ENCODE data around the gene ZDHHC24.

ZDHHC24 gene

DNA sequence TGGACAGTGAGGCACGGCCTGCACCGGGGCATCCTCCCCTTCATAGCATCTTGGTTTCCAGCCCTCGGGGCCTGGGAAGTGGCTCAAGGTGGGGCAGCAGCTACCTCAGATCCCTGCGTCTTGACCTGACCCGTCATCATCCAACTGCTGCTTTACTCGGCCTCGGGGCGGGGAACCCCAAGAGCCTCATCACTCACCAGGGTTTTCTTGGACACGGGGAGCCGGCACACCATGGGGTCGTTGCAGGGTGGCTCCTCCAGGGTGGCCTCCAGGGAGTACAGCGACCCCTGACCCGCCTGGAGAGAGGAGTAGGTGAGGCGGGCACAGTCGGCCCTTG lies 21.9 kb upstream of the ZDHHC24 start:
- intact Hi-C loops (cut with DNase I) = no loop called here
- DNase-seq = no peak

DNA sequence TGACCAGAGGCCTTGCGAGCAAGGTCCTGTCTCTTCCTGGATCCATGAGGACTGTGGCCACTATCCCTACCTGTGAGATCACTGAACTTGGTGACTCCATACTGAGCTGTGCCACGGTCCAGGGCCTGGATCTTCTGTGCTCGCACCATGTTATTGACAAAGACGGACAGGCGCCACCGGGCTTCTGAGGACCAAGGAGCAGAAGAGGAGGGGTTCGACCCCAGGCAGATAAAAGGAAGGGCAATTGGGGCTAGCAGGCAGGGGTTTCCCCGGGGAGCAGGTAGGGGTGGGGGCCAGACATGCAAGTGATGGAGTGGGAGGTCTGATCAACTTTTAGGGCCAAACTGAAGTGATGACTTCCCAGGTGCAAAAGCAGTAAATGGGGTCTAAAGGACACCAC lies 20.4 kb upstream of the ZDHHC24 start:
- intact Hi-C loops (cut with DNase I) = no loop called here

DNA sequence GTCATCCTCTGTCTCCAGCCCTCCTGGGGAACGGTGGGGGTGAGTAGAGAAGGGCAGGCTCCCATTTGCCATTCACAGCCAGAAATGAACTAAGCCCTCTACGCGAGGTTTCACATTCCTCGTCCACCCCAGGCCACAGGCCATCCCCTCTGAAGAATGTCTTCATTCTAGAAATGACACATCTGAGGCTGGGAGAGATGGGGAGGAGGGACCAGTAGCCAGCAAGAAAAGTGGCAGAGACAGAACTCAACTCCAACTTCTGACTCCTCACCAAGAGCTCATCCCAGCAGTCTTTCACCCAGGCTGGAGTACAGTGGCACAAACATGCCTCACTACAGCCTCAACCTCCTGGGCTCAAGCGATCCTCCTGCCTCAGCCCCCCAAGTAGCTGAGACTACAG lies 19.1 kb upstream of the ZDHHC24 start:
- intact Hi-C loops (cut with DNase I) = no loop called here
- no peak for DNase-seq

More for the DNA sequence above, 20.4 kb upstream of the ZDHHC24 start:
- DNase-seq = no peak

DNA sequence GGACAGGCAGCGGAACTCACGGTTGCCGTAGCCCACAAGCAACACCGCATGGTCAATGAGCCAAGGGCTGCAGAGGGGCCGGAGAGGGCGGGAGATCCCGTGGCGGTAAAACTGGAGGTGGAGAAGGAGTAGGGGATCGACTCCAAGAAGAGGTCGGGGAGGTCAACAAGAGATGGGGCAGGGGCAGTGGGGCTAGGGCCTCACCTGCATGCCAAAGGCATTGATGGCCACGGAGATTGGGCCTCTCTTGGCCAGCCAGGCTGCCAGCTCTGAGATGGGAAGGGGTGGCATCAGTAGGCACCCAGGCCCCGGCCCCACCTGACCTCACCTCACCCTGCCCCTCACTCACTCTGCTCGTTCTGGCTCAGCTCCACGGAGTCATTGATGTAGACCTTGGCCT lies 18.7 kb upstream of the ZDHHC24 start:
- intact Hi-C loops (cut with DNase I) = no loop called here
- DNase-seq = no peak

DNA sequence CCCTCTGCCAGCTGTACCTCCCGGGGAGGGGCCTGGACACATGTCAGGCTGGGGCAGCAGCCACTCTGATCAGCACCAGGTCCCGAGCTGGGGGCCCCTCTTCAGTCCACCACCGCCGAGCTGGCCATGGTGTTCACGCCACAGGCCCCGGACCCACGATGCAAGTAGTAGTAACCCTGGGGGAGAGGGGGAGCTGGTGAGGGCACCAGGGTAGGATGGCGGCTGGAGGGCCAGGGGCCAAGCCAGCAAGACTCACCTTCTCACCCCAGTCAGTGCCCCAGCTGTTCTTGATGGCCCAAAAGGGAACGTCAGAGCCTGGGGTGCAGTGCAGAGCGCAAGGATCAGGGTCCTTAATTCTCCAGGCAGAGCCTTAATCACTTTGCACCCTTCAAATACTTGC lies 18.0 kb upstream of the ZDHHC24 start:
- intact Hi-C loops (cut with DNase I) = no loop called here
- DNase-seq = no peak

DNA sequence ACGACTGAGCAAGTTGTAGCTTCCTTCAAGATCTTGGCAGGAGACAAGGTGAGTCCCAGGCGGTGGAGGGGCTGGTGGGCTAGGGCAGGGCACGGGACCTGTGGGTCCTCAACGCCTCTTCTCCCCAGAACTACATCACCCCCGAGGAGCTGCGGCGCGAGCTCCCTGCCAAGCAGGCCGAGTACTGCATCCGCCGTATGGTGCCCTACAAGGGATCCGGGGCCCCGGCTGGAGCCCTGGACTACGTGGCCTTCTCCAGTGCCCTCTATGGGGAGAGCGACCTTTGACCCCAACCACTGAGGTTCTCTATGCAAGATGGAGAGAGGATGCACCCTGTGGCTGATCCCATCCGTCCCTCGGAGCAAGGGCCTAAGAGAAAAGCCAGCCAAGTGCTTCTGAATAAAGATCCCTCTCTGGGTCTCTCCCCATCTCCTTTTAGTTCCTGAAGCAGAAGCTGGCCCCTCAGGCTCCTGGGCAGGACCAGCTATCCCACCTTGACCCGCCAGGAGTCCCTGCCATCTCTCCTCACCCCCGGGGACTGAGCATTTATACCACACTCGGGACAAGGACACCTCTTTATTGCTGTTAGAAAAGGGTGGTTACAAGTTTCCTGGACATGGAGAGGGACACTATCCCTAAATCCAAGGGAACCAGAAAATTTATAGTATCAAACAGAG lies 17.2 kb upstream of the ZDHHC24 start:
- intact Hi-C loops (cut with DNase I) = no loop called here
- DNase-seq = no peak

DNA sequence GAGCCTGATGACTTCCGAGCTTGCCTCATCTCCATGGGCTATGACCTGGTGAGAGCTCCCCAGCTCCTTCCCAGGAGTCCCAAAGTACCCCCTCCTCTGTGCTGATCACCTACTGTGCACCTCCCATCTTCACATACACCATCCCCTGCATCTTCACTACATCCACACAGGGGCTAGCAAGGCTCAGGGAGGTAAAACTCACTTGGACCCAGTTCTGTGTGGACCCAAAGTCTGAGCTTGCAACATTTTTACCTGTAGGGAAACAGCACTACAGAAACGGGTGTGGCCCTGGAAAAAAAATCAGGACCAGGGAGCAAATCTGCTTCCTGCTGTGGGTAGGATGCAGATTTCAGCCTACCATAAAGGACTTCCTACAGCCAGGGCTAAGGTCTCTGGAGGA lies 16.4 kb upstream of the ZDHHC24 start:
- intact Hi-C loops (cut with DNase I) = no loop called here
- DNase-seq = no peak

DNA sequence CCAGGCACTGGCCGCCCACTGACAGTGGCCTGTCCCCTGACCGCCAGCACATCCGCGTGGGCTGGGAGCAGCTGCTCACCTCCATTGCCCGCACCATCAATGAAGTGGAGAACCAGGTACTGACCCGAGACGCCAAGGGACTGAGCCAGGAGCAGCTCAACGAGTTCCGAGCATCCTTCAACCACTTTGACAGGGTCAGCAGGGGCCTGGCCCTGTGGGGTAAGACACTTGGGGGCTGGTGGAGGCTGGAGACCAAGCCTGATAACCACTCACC lies 16.1 kb upstream of the ZDHHC24 start:
- no peak for DNase-seq
- intact Hi-C loops (cut with DNase I) = no loop called here

DNA sequence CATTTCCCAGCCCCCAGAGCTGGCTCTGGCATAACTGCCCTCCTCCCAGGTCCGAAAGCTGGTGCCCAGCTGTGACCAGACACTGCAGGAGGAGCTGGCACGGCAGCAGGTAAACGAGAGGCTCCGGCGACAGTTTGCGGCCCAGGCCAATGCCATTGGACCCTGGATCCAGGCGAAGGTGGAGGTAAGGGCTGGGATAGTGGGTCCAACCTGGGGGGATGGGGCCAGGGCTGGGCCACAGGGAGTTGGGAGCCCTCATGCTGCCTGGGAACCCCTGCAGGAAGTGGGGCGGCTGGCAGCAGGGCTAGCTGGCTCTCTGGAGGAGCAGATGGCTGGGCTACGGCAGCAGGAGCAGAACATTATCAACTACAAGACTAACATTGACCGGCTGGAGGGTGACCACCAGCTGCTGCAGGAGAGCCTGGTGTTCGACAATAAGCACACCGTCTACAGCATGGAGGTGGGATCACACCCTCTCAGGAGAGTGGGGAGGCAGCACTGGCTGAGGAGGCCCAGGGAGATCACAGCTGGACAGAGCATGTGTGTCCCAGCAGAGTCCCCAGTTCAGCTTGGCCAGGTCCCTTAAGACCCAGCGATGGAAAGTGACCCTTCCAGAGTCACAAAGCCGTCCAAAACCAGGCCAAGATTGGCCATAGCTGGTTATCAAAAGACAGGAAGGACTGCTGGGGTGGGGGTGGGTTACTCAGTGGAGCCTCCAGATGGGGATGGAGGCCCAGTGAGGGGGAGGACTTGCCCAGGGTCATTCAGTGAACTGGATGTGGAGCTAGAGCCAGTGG lies 15.5 kb upstream of the ZDHHC24 start:
- intact Hi-C loops (cut with DNase I) = no loop called here
- DNase-seq = no peak

DNA sequence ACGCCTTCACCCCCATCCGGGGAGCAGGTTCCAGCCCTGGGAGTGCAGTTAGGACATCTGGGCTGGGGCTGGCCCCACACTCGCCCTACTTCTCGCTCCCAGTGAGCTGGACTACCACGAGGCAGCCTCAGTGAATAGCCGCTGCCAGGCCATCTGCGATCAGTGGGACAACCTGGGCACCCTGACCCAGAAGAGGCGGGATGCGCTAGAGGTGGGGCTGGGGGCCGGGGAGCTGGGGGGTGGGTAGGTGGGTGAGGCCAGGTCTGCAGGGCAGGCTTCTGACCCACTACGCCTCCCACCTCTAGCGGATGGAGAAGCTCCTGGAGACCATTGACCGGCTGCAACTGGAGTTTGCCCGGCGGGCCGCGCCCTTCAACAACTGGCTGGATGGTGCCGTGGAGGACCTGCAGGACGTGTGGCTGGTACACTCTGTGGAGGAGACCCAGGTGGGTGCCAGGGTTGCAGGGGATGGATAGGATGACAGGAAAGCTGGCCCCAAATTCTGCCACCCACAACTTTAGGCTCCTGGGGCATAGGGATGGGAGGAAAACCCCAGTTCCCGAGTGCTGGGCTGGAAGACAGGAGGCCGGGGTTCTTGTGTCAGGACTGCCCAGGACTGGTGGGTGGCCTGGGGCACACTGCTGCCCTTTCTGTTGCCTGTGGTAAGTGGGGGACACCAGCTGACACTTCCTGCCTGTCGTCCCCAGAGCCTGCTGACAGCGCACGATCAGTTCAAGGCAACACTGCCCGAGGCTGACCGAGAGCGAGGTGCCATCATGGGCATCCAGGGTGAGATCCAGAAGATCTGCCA lies 14.2 kb upstream of the ZDHHC24 start:
- intact Hi-C loops (cut with DNase I) = no loop called here

DNA sequence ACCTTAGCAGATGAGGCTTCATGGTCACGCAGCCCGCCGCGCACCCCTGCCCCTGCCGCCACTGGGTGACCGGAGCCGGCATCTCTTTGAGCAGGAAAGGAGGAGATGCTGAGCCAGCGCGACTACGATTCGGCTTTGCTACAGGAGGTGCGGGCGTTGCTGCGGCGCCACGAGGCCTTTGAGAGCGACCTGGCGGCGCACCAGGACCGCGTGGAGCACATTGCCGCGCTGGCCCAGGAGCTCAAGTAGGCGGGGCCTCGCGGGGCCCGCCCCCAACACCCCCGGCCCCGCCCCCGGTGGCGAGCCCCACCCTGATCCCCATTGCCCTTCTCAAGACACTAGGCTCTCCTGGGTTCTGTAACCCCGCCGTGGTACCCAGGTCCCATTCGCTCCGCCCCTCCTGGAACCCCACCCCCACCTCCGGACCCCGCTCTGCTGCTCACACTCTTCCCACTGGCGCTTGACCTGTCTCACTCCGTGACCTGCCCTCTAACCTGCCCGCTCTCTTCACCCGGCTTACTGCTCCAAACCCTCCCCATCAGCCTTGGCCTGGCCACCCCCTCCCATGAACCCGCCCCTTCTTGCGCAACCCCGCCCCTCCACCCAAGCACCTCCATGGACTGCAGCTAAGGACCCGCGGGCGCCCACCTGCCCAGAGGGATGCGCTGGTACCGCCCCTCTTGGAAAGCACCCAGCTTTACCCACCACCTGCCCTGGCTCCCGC lies 13.5 kb upstream of the ZDHHC24 start:
- DNase-seq = peak in 1 of 10 donors; percentile 89
- intact Hi-C loops (cut with DNase I) = no loop called here

More for the DNA sequence above, 14.2 kb upstream of the ZDHHC24 start:
- DNase-seq = no peak

DNA sequence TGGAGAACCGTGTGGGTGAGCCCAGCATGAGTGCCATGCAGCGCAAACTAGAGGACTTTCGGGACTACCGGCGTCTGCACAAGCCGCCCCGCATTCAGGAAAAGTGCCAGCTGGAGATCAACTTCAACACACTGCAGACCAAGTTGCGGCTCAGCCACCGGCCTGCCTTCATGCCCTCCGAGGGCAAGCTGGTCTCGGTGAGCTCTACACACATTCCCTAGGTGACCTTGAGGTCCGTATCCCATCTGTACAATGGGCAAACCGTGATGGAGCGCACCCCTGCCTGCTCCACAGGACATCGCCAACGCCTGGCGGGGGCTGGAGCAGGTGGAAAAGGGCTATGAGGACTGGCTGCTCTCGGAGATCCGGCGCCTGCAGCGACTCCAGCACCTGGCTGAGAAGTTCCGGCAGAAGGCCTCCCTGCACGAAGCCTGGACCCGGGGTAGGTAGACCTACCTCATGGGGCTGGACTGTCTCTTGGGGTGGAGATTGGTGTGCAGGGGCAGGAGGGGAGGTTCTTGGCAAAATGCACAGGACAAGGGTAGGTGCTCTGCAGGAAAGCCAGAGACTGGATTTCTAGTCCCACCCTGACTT lies 12.0 kb upstream of the ZDHHC24 start:
- intact Hi-C loops (cut with DNase I) = no loop called here
- DNase-seq = no peak

DNA sequence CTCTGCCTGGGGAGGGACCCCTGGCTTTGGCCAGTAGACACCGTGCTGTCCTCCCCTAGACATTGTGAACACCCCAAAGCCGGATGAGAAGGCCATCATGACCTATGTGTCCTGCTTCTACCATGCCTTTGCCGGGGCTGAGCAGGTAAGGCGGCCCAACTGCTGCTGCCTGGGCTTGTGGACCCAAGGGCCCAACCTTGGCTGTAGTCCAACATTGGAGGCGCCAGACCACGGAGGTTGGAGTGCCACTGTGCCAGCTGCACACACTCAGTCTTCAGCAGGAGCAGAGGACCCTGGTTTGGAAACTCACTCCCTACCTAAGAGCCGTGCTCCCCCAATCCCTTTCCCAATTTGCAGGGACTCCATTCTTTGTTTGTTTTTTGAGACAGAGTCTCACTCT lies 10.2 kb upstream of the ZDHHC24 start:
- no peak for DNase-seq
- intact Hi-C loops (cut with DNase I) = no loop called here

DNA sequence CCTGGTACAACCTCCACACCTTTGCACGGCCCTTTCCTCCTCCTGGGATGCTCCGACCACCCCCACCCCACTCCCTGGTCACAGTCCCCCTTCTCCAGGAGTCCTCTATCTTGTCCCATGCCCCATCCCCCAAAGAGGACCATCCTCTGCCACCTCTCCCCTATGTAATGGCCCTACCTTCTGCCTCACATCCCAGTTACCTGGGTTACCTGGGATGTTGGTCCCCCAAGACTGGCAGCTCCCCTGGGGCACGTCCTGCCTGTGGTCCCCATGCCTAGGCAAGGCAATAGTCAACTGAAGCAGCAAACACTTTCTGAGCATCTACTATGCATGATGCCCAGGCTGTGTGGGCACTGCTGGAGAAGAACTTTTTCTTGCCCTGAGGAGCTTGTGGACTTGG lies 9.6 kb upstream of the ZDHHC24 start:
- no peak for DNase-seq
- intact Hi-C loops (cut with DNase I) = no loop called here

DNA sequence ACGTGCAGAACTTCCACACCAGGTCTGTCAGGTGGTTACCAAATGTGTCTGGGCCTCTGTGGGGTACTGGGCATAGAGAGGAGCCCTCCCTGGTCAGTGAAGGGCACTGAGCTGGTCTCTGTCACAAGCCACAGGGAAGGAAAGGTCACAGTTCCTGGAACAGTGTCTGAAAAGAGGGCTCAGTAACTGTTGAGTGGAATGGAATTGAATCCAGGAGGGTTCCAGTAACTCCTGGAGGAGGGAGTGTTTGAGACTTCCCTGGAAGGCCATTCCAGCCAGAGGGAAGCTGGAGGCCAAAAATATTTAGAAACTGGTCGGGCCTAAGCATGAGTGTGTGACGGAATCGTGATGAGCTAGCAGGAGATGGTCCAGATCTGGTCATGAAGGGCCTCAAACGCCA lies 8.8 kb upstream of the ZDHHC24 start:
- intact Hi-C loops (cut with DNase I) = no loop called here
- no peak for DNase-seq

DNA sequence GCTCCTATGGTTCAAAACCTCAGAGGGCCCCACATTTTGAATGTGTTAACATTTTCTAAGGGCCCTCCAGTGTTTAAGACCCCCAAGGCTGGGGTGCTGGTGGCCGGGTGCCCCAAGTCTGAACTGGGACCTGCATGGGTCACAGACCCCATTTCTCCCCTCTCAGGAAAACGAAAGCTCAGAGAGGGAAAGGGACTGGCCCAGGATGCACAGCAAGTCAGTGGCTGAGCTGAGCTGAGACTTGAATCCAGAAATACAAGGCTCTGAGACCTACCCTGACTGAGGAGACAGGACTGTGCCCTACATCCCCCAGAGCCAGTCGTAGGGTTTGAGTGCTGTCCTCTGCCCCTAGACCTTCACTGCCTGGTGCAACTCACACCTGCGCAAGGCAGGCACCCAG lies 5.0 kb upstream of the ZDHHC24 start:
- DNase-seq = no peak
- intact Hi-C loops (cut with DNase I) = no loop called here

DNA sequence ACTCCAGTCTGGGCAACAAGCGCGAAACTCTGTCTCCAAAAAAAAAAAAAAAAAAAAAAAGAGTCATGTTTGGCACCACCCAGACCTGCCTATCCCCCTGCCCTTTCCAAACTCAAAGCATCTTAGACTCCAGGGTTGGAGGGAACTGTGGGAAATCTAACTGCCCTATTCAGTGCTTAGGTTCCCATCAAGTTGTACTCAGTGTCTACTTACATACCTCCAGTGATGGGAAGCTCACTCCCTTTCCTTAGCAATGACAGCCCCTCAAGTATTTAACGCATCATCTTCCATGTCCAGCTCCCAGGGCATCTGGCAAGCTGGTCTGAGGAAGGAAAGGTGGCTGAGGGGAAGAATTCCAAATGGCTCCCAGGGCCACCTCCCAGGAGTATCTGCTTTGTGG lies 3.8 kb upstream of the ZDHHC24 start:
- no peak for DNase-seq
- intact Hi-C loops (cut with DNase I) = no loop called here

DNA sequence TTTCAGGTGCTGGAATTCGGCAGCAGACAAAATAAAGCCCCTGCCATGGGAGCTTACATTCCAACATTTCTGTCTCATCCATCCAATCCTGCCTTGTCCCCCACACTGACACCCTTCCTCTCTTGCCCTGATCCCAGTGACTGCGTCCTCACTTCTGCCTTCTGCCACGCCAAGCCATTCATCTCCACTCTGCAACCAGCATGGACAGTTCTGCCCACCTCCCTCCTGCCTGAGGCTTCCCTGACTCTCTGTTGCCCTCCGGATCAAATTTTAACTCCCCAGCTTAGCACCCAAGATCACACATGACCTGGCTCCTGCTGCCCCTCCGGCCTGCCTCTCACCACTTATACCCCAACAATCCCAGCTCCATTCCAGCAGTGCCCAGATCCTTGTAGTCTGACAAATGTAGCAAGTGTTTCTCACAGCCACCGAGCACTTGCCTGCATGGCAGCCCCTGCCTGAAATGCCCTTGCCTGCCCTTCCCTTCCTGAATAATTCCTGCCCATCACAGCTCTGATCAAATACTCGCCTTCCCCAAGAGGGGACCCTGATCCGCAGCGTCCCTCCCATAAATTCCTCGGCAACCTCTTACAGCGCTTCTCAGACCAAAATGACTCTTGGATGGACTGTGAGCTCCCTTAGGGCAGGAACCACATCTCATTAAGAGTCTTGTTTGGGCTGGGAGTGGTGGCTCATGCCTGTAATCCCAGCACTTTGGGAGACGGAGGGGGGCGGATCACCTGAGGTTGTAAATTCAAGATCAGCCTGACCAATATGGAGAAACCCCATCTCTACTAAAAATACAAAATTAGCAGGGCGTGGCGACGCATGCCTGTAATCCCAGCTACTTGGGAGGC lies 3.2 kb upstream of the ZDHHC24 start:
- DNase-seq = no peak
- intact Hi-C loops (cut with DNase I) = no loop called here

DNA sequence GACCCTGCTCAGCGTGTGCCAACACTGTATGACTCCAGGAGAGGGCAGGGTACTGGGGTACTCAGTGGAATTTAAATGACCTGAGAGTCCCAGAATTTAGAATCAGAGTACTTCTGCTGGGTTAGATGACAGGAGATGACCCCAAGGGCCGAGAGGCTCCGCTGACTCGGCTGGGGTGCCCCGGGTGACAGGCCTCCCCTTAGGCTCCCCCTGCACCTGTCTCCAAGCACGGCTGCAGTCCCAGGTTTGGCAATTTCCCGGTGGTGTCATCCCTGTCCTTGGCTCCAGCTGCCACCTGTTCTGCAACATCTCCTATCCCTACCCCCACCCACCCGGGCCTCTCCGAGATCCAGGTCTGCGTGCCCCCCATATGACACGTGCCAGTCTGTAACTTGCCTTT lies 2.2 kb upstream of the ZDHHC24 start:
- intact Hi-C loops (cut with DNase I) = no loop called here
- DNase-seq = no peak

DNA sequence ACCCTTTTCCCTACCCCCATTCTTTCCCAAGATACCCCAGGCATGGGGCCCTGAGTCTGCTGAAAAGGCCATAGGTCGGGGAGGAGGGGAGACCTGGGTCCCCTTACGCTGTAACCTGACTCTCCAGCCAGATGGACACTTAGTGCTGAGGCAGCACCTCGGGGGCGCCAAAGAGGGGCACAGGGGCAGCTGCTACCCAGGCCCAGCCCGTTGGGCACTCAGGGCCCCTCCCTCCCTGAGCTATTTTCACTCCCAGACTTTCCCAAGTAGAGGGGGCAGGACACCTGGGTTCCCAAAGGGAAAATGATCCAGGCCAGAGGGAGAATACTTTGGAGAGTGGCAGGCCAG lies 1.8 kb upstream of the ZDHHC24 start:
- intact Hi-C loops (cut with DNase I) = no loop called here
- no peak for DNase-seq

Measured in posterior cingulate gyrus (tissue), 11 donors.